ENCODE measurements around the gene ANO9. TPM values are rescaled to one million over a fixed set of nuclear protein-coding genes. Genes with fewer than 3 reads are reported as not detected.
A peak's percentile ranks its signal among the peaks of the same experiment; 100 is the strongest.

Gene ANO9
- total RNA-seq, 1 donor, result not detected

- Histone ChIP-seq H2AFZ (ENCODE audit: low read length) (peak overlapping the region; percentile 59), H4K20me1 (ENCODE audit: insufficient read depth, low read length) (no peaks in the 10 kb centered on the region), H3K4me3 (ENCODE audit: insufficient read depth, low read length) (peak overlapping the region; percentile 60), H3K27me3 (ENCODE audit: insufficient read depth, low read length) (peaks cover 15% of the 10 kb centered on the region), H3K4me1 (ENCODE audit: insufficient read depth, low read length) (peaks cover 6% of the 10 kb centered on the region), H3K36me3 (ENCODE audit: insufficient read depth, low read length) (no peaks in the 10 kb centered on the region), H3K4me2 (ENCODE audit: insufficient read depth, low read length) (peak overlapping the region; percentile 61), H3K9me3 (ENCODE audit: low read depth, low read length) (no peaks in the 10 kb centered on the region), H3K79me2 (ENCODE audit: insufficient read depth, low read length) (no peaks in the 10 kb centered on the region), H3K27ac (ENCODE audit: low read depth, low read length) (no peak overlapping the region)
- DNase-seq (ENCODE audit: insufficient read length, low spot score, missing footprints), result peak; percentile 97
- TF ChIP-seq CTCF (IDR thresholded peaks at IDR 0.05; ENCODE audit: extremely low read depth, low read depth, low read length), result no peak
Measured at GRCh38 chr11:416757-417621, 24.8 kb downstream of the ANO9 start.

GRCh38 chr11:416051-416756, 25.6 kb downstream of the ANO9 start:
- H2AFZ ChIP-seq (ENCODE audit: low read length), result peak overlapping the region; percentile 29

GRCh38 chr11:415640-416041, 26.2 kb downstream of the ANO9 start:
- Histone ChIP-seq H3K36me3 (ENCODE audit: insufficient read depth, low read length) (no peaks in the 10 kb centered on the region), H3K79me2 (ENCODE audit: insufficient read depth, low read length) (no peaks in the 10 kb centered on the region), H3K4me3 (ENCODE audit: insufficient read depth, low read length) (no peak overlapping the region), H3K9me3 (ENCODE audit: low read depth, low read length) (no peaks in the 10 kb centered on the region), H3K27ac (ENCODE audit: low read depth, low read length) (no peak overlapping the region), H3K4me1 (ENCODE audit: insufficient read depth, low read length) (peaks cover 6% of the 10 kb centered on the region), H3K4me2 (ENCODE audit: insufficient read depth, low read length) (no peak overlapping the region), H2AFZ (ENCODE audit: low read length) (no peak overlapping the region), H3K27me3 (ENCODE audit: insufficient read depth, low read length) (peaks cover 15% of the 10 kb centered on the region), H4K20me1 (ENCODE audit: insufficient read depth, low read length) (no peaks in the 10 kb centered on the region)
- no peak for TF ChIP-seq CTCF (IDR thresholded peaks at IDR 0.05; ENCODE audit: extremely low read depth, low read depth, low read length)
- no peak for DNase-seq (ENCODE audit: insufficient read length, low spot score, missing footprints)

More at GRCh38 chr11:416051-416756, 25.6 kb downstream of the ANO9 start:
- TF ChIP-seq CTCF (IDR thresholded peaks at IDR 0.05; ENCODE audit: extremely low read depth, low read depth, low read length), result no peak
- Histone ChIP-seq H3K9me3 (ENCODE audit: low read depth, low read length) (no peaks in the 10 kb centered on the region), H4K20me1 (ENCODE audit: insufficient read depth, low read length) (no peaks in the 10 kb centered on the region), H3K79me2 (ENCODE audit: insufficient read depth, low read length) (no peaks in the 10 kb centered on the region), H3K36me3 (ENCODE audit: insufficient read depth, low read length) (no peaks in the 10 kb centered on the region), H3K27me3 (ENCODE audit: insufficient read depth, low read length) (peaks cover 15% of the 10 kb centered on the region), H3K27ac (ENCODE audit: low read depth, low read length) (no peak overlapping the region), H3K4me3 (ENCODE audit: insufficient read depth, low read length) (peak overlapping the region; percentile 60), H3K4me1 (ENCODE audit: insufficient read depth, low read length) (peaks cover 6% of the 10 kb centered on the region), H3K4me2 (ENCODE audit: insufficient read depth, low read length) (peak overlapping the region; percentile 61)
- no peak for DNase-seq (ENCODE audit: insufficient read length, low spot score, missing footprints)

GRCh38 chr11:414318-414857, 27.4 kb downstream of the ANO9 start:
- no peaks in the 10 kb centered on the region for H3K9me3 ChIP-seq (ENCODE audit: low read depth, low read length)
- no peak for TF ChIP-seq CTCF (IDR thresholded peaks at IDR 0.05; ENCODE audit: extremely low read depth, low read depth, low read length)
- no peaks in the 10 kb centered on the region for H3K36me3 ChIP-seq (ENCODE audit: insufficient read depth, low read length)
- no peaks in the 10 kb centered on the region for H4K20me1 ChIP-seq (ENCODE audit: insufficient read depth, low read length)
- peaks cover 6% of the 10 kb centered on the region for H3K4me1 ChIP-seq (ENCODE audit: insufficient read depth, low read length)
- no peaks in the 10 kb centered on the region for H3K79me2 ChIP-seq (ENCODE audit: insufficient read depth, low read length)
- H3K4me3 ChIP-seq (ENCODE audit: insufficient read depth, low read length), result no peak overlapping the region
- no peak overlapping the region for H3K4me2 ChIP-seq (ENCODE audit: insufficient read depth, low read length)
- no peak overlapping the region for H2AFZ ChIP-seq (ENCODE audit: low read length)
- DNase-seq (ENCODE audit: insufficient read length, low spot score, missing footprints), result no peak
- peaks cover 13% of the 10 kb centered on the region for H3K27me3 ChIP-seq (ENCODE audit: insufficient read depth, low read length)
- no peak overlapping the region for H3K27ac ChIP-seq (ENCODE audit: low read depth, low read length)

All from osteoblast (primary cell).